GM21786 (cell line): ENCODE results near the gene GTF3C1.
"Not testable (repeated sequence)": the region's sequence is repeated elsewhere in the genome, so short reads cannot be mapped to it uniquely, and the experiment has no call there.

Source experiments
- ATAC-seq: cut with Tn5 transposase; IDR thresholded peaks from one replicate; pipeline ENCODE4 v1.9.1; 2021; ENCODE audit not compliant: unreplicated experiment

GTF3C1 gene

GRCh38 chr16:27465483-27465879 lies 84.2 kb downstream of the GTF3C1 start:
- ATAC-seq = no peak

DNA sequence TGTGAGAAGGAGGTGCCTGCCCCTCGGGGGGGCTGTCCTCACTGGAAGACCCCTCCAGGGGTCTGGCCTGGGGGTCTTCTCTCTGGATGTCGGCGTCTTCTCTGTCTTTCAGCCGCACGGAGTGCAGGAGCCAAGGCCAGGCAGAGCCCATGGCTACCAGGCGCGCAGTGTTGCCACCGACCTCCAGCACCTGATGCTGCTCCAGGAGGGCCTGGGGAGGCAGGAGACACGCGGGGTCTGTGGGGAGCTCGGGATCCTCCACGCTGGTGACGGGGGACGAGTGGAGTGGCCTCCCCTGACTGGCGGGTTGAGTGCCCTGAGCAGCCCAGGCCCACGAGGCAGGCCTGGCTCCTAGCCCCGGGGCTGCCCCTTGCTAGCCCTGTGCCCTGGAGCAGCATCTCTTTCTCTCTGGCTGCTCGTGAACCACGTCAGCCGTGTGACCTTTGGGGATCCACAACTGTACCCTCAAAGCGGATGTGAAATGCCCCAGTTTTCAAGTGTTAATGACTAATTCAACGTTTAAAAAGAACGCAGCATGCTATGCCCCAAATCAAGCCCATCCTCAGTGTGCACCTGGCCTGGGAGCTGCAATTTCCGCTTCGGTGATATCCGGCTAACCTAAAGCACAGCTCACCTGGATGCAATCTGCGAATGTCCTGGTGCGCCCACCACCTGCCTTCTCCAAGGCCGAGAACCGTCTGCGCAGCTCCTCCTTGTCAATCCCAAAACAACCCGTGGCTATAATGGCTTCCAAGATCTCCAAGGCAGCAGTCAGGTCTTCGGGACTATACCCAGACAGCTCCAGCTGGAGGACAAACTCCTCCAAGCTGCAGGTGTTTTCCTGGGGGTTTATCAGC lies 84.9 kb downstream of the GTF3C1 start:
- ATAC-seq = no peak

GRCh38 chr16:27463741-27464591 lies 85.7 kb downstream of the GTF3C1 start:
- ATAC-seq = no peak

GRCh38 chr16:27462846-27463682 lies 86.6 kb downstream of the GTF3C1 start:
- no peak for ATAC-seq

DNA sequence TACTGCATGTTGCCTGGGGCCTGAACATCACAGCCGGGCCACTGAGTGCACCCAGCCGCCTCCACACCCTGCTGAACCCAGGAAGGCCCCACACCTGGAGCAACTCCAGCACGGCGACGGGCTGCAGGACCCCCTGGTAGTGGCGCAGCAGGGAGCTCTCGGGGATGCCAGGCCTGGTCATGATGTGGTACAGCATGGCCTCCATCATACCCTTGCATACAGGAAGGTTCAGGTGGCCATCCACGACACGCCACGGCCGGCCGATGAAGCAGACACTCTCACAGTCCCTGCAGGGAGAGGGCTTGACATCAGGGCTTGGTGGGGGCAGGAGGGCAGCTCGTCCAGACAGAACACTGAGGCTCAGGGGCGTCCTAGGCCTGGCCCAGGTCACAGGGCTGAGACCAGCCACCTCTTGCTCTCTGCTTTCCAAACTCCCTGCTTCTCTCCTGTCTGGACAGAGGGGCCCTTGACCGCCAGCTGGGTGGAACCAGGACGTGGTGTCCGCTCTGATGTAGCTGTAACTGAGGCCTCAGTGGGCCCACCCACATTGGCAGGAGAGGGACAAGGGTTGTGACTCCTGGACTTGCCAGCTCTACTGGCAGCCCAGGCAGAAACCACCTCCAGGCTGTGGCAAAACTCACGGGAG lies 87.4 kb downstream of the GTF3C1 start:
- no peak for ATAC-seq

- ATAC-seq = no peak
These were observed 88.1 kb downstream of the GTF3C1 start for GRCh38 chr16:27461483-27462171.

DNA sequence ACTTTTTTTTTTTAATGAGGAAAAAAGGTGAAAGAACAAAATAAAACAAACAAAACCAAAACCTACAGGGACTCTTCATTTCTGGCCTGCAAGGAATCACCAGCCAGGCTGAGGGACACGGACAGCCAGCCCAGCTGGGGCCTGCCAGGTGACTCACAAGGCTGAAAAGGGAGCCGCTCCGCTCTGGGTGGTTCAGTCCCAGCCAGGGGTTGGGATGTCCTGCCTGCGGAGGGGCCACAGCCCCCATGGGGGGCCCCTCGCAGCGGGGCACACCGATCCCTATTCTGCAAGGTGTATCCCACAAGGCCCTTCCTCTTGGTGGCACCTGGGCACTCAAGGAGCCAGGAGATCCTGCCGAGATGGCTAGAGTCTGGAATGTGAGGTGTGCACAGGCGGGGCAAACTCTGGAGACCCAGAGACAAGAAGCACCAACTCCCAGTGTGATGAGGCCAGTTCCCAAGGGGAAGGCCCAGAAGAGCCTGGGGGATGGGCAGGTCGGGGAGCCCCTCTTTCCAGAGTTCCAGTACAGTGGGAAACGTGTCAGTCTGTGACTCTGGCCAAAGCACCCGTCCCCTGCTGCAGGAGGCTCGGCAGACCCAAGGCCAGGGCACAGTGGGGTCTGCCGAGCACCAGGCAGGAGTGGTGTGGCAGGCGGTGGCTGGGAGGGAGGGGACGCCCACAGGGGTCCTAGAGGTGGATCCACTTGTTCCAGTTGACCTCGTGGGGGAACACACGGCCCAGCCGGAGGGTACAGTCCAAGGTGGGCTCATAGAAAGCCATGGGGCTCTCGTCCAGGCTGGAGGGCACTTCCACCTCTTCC lies 88.8 kb downstream of the GTF3C1 start:
- ATAC-seq = no peak

DNA sequence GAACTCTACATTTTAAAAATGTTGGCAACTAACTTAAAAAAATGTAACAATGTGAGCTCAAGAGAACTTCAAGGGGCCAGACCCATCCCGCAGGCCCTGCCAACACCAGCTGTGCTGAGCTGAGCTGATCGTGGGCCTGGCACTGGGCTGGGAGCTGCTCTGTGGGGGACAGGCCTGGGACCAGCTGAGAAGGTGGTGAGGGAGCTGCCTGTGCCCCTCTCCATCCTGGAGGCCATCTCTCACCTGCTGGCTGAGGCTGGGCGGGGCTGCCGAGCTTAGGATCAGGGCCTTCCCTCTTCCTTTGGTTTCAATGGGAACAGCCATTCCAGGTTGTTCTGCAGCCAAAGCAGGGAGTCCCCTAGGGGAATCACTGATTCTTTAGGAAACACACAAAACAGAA lies 89.5 kb downstream of the GTF3C1 start:
- no peak for ATAC-seq

DNA sequence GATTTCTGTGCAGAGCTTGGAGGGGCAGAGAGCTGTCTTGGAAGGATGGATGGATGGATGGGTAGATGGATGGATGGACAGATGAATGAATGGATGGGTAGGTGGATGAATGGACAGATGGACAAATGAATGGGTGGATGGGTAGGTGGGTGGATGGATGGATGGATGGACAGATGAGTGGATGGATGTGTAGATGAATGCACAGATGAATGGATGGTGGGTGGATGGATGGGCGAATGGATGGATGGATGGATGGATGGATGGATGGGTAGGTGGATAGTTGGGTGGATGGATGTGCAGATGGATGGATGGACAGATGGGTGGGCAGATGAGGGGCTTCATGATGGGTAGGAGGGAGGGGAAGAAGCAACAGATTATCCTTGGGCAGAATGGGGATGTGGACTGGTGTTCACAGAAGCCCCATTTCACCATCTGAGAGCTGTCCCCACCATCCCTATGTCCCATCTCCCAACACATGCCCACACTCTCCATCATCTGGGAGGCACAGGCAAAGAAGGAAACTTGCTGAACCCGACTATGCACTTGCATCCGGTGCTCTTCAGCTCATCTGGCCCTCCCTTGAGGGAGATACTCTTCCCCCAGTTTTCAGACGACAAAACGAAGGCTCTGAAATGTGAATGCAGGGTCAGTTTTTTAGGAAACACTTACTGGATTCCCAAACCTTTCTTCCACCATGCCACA lies 90.6 kb downstream of the GTF3C1 start:
- ATAC-seq = no peak

GRCh38 chr16:27458258-27458657 lies 91.5 kb downstream of the GTF3C1 start:
- ATAC-seq = no peak

GRCh38 chr16:27457605-27457900 lies 92.2 kb downstream of the GTF3C1 start:
- ATAC-seq = not testable (repeated sequence)

GRCh38 chr16:27455700-27456099 lies 94.0 kb downstream of the GTF3C1 start:
- ATAC-seq = no peak

DNA sequence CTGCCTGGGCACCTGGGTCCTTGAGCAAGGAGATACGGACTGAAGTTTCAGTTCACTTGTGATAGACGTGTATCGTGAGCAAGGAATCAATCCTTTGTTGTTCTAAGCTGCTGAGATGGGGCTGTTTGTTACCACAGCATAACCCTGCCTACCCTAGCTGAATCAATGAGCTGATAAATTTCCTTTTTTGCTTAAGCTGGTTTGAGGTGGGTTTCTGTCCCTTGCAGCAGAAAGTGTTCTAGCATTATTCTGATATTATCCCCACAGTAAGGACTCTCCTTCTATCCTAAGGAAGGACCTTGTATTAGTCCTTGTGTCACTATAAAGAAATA lies 96.3 kb downstream of the GTF3C1 start:
- ATAC-seq = no peak

- ATAC-seq = no peak
These were observed 96.9 kb downstream of the GTF3C1 start for GRCh38 chr16:27452569-27453493.

DNA sequence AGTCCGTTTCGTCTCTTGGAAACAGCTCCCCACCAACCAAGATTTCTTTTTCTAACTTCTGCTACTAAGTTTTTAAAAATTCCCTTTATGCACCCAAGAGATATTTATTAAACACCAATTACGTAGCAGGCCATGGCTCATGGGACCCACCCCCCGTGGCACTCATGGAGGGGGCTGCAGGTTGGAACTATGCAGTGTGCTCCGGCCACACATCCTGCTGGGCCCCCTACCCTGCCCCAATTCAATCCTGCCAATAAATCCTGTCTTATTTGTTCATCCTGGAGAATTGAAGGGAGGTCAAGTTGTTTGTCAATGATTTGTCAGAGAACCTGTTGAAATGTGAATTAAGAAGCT lies 99.5 kb downstream of the GTF3C1 start:
- ATAC-seq = peak; percentile 27

DNA sequence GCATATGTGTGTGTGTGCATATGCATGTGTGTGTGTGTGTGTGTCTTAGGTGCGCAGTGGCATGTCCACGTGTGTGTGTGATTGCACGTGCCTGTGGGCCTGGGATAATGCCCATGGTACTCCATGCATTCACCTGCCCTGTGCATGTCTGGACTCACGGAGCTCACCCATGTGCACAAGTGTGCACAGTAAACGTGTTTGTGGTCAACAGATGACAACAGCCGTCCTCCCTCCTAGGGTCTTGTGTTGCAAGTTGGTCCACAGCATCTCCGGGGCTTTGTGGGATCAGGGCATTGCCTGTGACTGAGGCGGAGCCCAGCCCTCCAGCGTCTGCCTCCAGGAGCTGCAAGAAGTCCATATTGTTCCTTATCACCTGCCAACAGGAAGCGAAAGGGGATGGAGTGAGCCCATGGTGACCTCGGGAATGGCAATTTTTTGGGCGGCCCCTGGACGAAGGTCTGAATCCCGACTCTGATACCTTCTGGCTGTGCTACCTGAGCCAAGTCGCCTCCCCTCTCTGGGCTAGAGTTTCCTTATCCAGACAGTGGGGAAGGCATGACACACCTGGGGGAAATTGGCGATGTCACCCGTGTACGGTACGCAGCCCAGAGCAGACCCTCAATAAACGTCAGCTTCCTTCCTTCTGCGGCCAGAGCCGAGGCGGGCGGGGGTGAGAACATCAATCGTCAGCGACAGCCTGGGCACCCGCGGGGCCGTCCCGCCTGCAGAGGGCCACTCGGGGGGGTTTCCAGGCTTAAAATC lies 100.1 kb downstream of the GTF3C1 start:
- peak; percentile 51 for ATAC-seq
